NCI-H2196 treated with DMSO at 0.1 percent for 48 hours (cell line): ENCODE results near the gene SLC39A9.

Source experiments
- DNase-seq: peaks from one replicate; lab custom pipeline; 2025; ENCODE audit not compliant: unreplicated experiment; lab: John Stamatoyannopoulos, UW

SLC39A9 gene

DNA sequence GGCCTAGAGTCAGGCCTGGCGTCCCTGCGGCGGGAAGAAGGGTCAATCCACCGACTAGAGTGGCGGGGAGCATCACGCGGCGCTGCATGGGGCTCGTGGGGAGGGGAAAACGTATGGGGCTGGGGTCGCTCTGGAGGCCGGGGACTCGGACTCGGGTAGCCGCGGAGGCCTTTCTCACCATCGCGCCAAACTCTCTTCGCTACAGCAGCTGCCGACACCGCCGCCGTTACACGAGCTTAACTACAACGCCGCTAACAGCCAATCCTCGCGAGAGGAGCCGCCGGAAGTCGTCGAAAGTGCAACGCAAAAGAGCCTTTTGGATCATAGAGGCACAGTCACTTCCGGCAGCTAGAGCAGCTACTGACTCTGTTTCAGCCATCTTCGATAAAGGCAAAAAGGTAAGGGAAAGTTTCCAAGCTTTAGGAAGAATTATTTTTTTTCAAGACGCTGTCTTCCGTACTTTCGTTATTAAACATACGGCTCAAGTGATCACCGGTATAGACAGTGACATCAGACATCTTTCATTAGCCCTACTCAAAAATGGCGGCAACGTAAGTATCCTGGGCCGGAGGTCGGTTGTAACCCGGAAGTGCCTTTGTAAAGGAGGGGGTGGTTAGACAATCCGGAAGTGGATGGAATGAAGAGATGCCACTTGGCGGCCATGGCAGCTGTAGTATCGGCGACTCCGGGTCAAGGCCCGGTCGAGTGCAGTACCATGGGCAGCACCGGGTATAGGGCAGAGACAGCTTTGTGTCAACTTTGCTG is at the start of gene SLC39A9, which contains the start of gene ERH:
Gene SLC39A9 (plus strand): TSS at position 640 of the 765 bp plus-strand sequence. CDS start 678 bp downstream, outside the sequence.
Gene ERH (minus strand): TSS at position 247 of the 765 bp plus-strand sequence. CDS start 66 bp downstream, at position 181.
- DNase-seq: peak; percentile 95

- no peak for DNase-seq
These were observed 49.3 kb upstream of the SLC39A9 start for GRCh38 chr14:69349091-69349777.

GRCh38 chr14:69350892-69351291 is 47.6 kb upstream of the SLC39A9 start:
- no peak for DNase-seq

- DNase-seq: no peak
These were observed 47.1 kb upstream of the SLC39A9 start for GRCh38 chr14:69351385-69351784.

DNA sequence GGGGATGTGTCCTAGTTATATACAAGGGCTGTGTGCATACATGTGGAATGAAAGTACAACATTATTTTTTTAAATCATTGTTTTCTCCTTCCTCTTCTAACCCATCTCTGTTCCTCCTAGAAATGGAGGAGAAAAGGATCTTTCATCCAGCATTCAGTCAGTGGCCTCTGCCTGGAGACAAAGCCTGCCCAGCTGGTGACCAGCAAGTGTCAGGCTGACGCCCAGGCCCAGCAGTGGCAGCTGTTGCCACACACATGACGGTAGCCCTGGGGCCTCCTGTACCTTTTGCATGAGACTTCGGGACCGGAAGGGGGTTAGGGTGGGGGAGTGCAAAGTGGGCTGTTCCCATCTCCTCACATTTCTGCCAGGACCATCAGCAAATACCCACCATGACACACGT is 46.6 kb upstream of the SLC39A9 start:
- no peak for DNase-seq

GRCh38 chr14:69353168-69353567 is 45.3 kb upstream of the SLC39A9 start:
- DNase-seq: no peak

- DNase-seq: peak; percentile 21
These were observed 43.9 kb upstream of the SLC39A9 start for GRCh38 chr14:69354383-69355153.

GRCh38 chr14:69355154-69355597 is 43.3 kb upstream of the SLC39A9 start:
- no peak for DNase-seq

DNA sequence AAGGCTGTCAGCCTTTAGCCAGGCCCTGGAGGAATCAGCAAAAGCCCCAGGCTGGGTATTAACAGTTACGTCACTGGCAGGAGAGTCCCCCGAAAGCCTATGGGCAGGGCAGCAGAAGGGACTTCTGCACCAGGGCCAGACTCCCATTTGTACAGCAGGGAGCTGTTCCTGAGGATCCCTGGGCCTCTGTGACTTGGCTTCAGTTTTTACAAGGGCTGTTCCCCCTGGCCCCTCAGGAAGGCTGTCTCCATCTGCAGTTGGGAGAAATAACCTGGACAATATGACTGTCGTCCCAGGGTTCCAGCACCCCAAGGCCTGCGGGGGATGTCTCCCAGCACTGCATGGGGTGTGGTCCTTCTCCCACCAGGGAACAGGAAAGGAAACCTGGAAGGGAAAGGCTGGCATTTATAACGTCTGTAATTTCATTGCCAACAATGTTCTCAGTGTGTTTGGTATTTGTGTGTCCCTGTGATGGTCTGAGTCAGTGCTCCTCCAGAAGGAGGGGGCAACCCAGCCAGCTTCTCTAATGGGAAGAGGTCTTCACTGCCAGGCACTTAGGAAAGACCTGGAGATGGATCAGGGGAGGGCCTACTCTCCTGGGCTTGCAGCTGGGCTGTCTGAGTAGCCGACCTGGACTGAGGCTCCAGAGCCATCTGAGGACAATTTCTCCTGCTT is 42.7 kb upstream of the SLC39A9 start:
- DNase-seq: no peak

GRCh38 chr14:69356903-69357543 is 41.5 kb upstream of the SLC39A9 start:
- DNase-seq: no peak

GRCh38 chr14:69357544-69358200 is 40.8 kb upstream of the SLC39A9 start:
- DNase-seq: no peak

- no peak for DNase-seq
These were observed 40.1 kb upstream of the SLC39A9 start for GRCh38 chr14:69358233-69358963.

DNA sequence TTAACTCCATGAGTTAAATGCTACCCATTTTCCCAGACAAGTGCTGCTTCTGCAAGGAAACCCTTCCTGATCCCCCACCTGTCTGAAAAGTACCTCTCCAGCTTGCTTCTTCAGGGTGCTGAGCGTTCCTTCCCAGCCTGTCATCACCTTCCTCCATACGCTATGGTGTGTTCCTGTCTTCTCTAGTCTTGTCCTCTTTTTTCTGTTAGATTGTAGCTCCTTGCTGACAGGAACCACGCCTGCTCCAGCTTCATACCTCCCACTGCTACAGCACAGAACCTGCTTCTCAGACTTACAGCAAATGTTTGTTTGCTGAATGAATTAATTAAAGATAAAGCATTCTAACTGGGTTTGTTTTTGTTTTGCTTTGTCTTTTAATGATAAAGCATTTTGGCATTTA is 39.5 kb upstream of the SLC39A9 start:
- no peak for DNase-seq

DNA sequence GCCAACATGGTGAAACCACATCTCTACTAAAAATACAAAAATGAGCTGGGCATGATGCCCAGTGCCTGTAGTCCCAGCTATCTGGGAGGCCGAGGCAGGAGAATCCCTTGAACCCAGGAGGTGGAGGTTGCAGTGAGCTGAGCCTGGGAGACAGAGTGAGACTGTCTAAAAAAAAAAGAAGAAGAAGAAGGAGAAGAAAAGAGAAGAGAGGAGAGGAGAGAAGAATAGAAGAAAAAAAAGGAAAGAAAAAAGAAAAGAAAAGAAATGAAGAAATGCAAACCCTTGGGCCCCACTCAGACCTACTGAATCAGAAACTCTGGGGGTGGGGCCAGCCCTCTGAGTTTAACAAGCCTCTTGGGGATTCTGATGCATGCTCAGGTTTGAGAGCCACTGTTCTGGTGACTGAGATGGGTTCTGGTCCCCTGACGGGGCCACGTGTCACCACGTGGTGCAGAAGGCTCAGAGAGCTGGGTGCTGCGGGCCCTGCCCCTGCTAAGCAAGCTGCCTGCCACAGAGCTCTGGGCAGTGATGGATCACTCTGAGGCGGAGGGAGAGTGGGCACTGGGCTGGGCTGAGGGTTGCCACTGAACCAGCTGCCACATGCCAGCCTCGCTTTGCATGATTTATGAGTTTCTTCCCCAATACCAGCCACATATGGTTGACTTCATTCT is 37.9 kb upstream of the SLC39A9 start:
- no peak for DNase-seq

GRCh38 chr14:69363055-69363454 is 35.4 kb upstream of the SLC39A9 start:
- DNase-seq: no peak

- DNase-seq: no peak
These were observed 34.5 kb upstream of the SLC39A9 start for GRCh38 chr14:69363964-69364363.

- DNase-seq: no peak
These were observed 34.1 kb upstream of the SLC39A9 start for GRCh38 chr14:69364378-69364777.

DNA sequence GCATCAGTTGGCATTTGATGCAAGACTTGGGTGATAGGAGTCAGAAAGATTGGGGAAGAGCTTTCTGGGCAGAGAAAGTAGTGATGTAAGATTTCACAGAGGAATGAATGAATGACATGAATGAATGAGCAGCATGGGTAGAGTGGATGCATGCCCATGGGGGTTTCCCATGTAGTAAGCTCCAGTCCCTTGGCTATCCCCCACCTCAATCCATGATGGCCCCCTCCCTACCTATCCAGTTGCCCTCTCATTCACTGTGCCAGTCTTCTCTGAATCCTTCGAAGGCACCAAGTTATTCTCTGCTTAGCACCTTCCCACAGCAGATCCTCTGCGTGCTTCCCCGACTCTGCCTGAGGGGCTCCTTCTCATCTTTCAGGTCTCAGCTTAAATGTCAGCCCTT is 32.4 kb upstream of the SLC39A9 start:
- DNase-seq: no peak

GRCh38 chr14:69366761-69367160 is 31.7 kb upstream of the SLC39A9 start:
- no peak for DNase-seq
